GM12878 (cell line): ENCODE measurements around the gene POC5.

Experiments used
- ASH2L ChIP-seq: fragments of 300-600, 200-600 bp; sonication (generic); IDR thresholded peaks from 2 replicates; pipeline ENCODE4 v1.6.1; 2017; ENCODE audit warnings: low read depth, mild to moderate bottlenecking, borderline replicate concordance
- CHD2 ChIP-seq: IDR thresholded peaks from 2 replicates; pipeline ENCODE4 v1.6.1; 2011; ENCODE audit warnings: low read depth, low read length, improper control_type of control experiment, borderline replicate concordance
- CREB1 ChIP-seq: IDR thresholded peaks from 2 replicates; pipeline ENCODE4 v1.6.1; 2012; ENCODE audit warnings: low read depth, mild to moderate bottlenecking, inconsistent platforms
- CTCF ChIP-seq, 3 experiments: IDR thresholded peaks in 2 of 3; conservative IDR thresholded peaks in 1 of 3; 2 replicates each; pipeline ENCODE4 v1.5.1; 2011; ENCODE audit warnings: low read depth in 3 of 3, low read length in 3 of 3, mild to moderate bottlenecking in 3 of 3, control low read depth in 2 of 3, moderate library complexity in 2 of 3, inconsistent platforms in 1 of 3, mixed read lengths in 1 of 3; ENCODE audit not compliant: control insufficient read depth in 2 of 3, insufficient read depth in 1 of 3; ENCODE audit errors: extremely low read depth in 1 of 3
- EZH2 ChIP-seq: IDR thresholded peaks from 2 replicates; pipeline ENCODE4 v1.6.1; 2012; ENCODE audit warnings: low read depth, mild to moderate bottlenecking, control low read depth, inconsistent platforms, low read length, borderline replicate concordance; ENCODE audit not compliant: control insufficient read depth
- FOXK2 ChIP-seq: fragments of 450-650 bp; IDR thresholded peaks from 2 replicates; pipeline ENCODE4 v1.6.1; 2017; ENCODE audit warnings: mild to moderate bottlenecking, moderate library complexity
- MAX ChIP-seq: IDR thresholded peaks from 2 replicates; pipeline ENCODE4 v1.6.1; 2012; ENCODE audit warnings: low read depth, low read length, improper control_type of control experiment
- NFYB ChIP-seq: IDR thresholded peaks from 2 replicates; pipeline ENCODE4 v1.6.1; 2011; ENCODE audit warnings: low read depth, mild to moderate bottlenecking, low read length, improper control_type of control experiment, moderate library complexity; ENCODE audit not compliant: insufficient read depth
- NR2C1 ChIP-seq: fragments of 450-650 bp; IDR thresholded peaks from 2 replicates; pipeline ENCODE4 v1.6.1; 2017; ENCODE audit warnings: antibody characterized with exemption, mild to moderate bottlenecking, moderate library complexity
- POLR2A ChIP-seq: IDR thresholded peaks from 2 replicates; pipeline ENCODE4 v1.6.1; 2011; ENCODE audit warnings: low read depth, mild to moderate bottlenecking, low read length
- SPI1 ChIP-seq: IDR thresholded peaks from 2 replicates; pipeline ENCODE4 v1.6.1; 2011; ENCODE audit warnings: low read depth, mild to moderate bottlenecking, low read length, moderate library complexity, borderline replicate concordance; ENCODE audit not compliant: insufficient read depth
- ZBED1 ChIP-seq: IDR thresholded peaks from 2 replicates; pipeline ENCODE4 v1.6.1; 2016; ENCODE audit warnings: borderline replicate concordance
- TF ChIP-seq, protein P1 (sequence below): IDR thresholded peaks from 2 replicates; pipeline ENCODE4 v1.6.1; 2012; ENCODE audit warnings: low read length, inconsistent platforms
- TF ChIP-seq, protein P2 (sequence below): IDR thresholded peaks from 2 replicates; pipeline ENCODE4 v1.6.1; 2011; ENCODE audit warnings: low read depth, mild to moderate bottlenecking, low read length, moderate library complexity, borderline replicate concordance; ENCODE audit errors: extremely low read depth

DNA sequence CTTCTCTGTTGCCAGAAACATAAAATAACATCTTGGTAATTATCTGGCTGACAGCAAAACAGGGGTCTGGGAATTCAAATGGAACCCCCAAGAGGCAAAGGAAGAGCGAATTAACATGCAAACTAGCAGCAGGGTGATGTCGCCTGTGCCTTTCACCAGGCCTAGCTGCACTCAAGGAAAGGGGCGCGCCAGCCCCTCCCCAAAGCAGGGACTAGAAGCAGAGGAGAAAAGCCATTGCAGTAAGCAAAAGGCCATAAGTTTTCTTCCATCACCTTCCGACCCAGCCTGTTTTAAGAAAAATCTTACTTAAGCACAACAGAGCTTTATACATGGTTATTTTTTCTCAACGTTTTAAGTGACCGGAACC, 539 bp downstream of the POC5 start:
- TF ChIP-seq, protein P1, sequence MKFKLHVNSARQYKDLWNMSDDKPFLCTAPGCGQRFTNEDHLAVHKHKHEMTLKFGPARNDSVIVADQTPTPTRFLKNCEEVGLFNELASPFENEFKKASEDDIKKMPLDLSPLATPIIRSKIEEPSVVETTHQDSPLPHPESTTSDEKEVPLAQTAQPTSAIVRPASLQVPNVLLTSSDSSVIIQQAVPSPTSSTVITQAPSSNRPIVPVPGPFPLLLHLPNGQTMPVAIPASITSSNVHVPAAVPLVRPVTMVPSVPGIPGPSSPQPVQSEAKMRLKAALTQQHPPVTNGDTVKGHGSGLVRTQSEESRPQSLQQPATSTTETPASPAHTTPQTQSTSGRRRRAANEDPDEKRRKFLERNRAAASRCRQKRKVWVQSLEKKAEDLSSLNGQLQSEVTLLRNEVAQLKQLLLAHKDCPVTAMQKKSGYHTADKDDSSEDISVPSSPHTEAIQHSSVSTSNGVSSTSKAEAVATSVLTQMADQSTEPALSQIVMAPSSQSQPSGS: no peak
- TF ChIP-seq EZH2 (no peak), CTCF (IDR thresholded peaks at IDR 0.05 in 2 of 3, conservative IDR thresholded peaks at IDR 0.05 in 1 of 3; ENCODE audit: control insufficient read depth in 2 of 3, extremely low read depth in 1 of 3, insufficient read depth in 1 of 3, low read depth in 3 of 3, low read length in 3 of 3) (no peak), POLR2A (no peak), CREB1 (no peak), CHD2 (no peak), ASH2L (no peak), MAX (no peak), FOXK2 (no peak), NR2C1 (no peak), NFYB (no peak), SPI1 (no peak), ZBED1 (no peak)
- TF ChIP-seq, protein P2, sequence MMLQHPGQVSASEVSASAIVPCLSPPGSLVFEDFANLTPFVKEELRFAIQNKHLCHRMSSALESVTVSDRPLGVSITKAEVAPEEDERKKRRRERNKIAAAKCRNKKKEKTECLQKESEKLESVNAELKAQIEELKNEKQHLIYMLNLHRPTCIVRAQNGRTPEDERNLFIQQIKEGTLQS: no peak
